HG03457 (cell line): ENCODE data around the gene SUCO.
A peak's percentile ranks its signal among the peaks of the same experiment; 100 is the strongest.

Experiments
- ATAC-seq: cut with Tn5 transposase; IDR thresholded peaks from one replicate; pipeline ENCODE4 v1.9.1; 2021; ENCODE audit warnings: moderate number of reproducible peaks; ENCODE audit not compliant: unreplicated experiment

Gene SUCO

GRCh38 chr1:172514108-172514507, 18.8 kb upstream of the SUCO start:
- ATAC-seq: no peak

DNA sequence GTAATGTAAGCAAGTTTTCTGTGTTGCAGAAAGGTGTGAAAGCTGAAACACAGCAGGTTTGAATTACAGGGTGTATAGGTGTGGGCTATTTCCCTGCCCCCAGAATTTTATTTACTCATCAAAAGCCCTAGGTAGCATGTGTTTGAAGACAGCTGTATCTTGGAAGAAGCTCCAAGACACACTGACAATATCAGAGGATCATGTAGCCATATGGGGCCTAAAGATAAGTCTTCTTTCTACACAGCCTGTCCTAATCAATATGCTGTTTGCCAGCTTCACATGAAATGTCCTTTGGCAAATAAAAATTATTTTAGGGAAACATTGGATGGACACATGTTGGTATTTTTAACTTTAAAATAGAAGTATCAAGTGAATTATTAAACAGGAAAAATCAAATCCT, 17.5 kb upstream of the SUCO start:
- no peak for ATAC-seq

DNA sequence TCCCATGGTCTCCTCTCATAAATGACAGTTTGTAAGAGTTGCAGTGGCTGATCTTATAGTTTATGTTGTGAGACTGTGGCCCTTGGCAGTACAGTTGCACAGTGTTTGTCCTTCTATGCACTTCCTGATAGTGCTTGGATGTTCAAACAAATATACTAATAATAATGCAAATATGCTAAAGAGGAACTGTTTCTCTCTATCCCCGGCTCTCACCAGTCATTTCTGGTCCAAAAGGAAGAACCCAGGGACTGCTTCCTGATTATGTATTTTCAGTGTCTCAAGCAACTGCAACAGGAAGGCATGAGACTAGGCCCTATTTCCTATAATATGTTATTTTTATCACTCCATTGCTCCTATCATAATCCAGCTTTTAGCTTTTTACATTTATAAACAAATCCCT, 17.0 kb upstream of the SUCO start:
- ATAC-seq: no peak

- ATAC-seq: no peak
Measured at GRCh38 chr1:172517081-172517480, 15.9 kb upstream of the SUCO start.

- no peak for ATAC-seq
Measured at GRCh38 chr1:172517545-172517944, 15.4 kb upstream of the SUCO start.

GRCh38 chr1:172529304-172529703, 3.6 kb upstream of the SUCO start:
- ATAC-seq: no peak

DNA sequence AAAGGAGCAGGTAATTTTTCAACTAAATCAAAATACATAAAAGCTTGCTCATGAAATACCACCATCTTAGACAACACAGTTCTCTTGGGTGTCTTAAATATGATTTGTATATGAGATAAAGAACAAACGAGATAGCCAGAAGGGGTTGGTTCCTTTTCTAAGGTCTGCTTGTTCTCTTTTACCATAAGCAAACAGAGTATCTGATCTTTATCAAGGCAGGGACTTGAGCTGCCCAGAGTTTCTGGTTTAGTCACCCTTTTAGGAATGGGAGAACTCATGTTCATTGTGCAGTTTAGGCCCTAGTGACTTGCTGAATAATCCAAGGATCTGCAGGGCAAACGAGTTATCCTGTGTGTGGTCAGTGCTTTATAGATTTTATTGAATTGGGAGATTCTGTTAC, 3.0 kb upstream of the SUCO start:
- ATAC-seq: no peak

GRCh38 chr1:172531412-172532182, 1.4 kb upstream of the SUCO start:
- ATAC-seq: no peak

DNA sequence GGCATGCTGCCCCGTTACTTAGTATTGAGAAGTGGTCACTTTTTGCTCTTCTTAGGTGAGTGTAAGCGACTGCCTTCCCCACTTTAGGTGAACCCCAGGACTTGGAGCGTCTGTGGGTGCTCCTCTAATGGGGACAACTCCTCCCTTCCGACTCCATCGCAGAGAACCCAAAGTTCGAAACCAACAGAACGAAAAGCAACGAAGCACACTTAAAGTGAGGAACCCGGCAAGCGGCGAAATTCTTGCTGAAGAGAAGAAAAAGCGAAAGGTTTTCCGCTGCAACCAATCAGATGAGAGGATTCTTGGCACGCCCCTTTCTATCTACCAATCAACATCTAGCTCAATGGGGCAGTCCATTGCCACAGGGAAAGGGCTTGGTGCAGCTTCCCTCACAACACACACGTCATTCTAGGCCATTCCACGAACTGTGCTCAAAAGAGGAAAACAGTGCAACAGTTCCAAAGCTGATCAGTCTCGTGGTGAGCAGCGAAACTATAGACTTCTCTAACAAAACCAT, 709 bp upstream of the SUCO start:
- peak; percentile 60 for ATAC-seq

DNA sequence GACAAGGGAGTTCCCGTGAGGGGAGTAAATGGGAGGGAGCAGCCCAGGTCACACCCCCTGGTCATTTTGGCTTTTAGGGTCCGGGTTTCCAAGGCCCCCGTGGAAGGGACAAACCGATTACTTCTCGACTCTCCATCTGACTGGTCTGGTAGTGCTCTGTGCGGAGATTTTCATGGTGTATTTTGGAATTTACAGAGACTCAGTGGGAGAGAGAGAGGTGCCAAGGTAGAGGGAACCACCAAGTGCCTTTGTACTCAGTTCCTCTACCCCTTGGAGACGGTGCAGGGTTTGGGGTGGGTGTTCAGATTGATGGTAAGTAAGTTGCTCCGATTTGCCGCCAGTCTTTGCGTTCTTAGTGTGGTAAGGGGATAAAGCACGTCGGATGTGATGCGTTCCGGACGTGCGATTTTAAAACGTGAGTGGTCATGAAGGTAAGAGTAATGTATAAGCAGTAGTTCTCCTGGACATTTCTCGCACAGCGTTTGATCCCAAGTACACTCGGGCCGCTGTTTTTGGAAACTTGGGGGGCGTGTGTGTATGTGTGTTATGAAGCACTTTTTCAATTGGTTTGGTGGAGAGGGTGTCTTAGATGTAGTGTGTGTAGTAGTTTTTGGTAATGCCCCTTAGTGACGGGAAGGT, 682 bp downstream of the SUCO start:
- no peak for ATAC-seq

GRCh38 chr1:172536256-172536655, 3.3 kb downstream of the SUCO start:
- ATAC-seq: no peak

- no peak for ATAC-seq
Measured at GRCh38 chr1:172537366-172537765, 4.4 kb downstream of the SUCO start.

GRCh38 chr1:172537827-172538391, 5.0 kb downstream of the SUCO start:
- no peak for ATAC-seq

- no peak for ATAC-seq
Measured at GRCh38 chr1:172540635-172541034, 7.7 kb downstream of the SUCO start.

- ATAC-seq: no peak
Measured at GRCh38 chr1:172544481-172545104, 11.6 kb downstream of the SUCO start.

- ATAC-seq: no peak
Measured at GRCh38 chr1:172545396-172546004, 12.6 kb downstream of the SUCO start.

- ATAC-seq: no peak
Measured at GRCh38 chr1:172547071-172547470, 14.1 kb downstream of the SUCO start.

- ATAC-seq: no peak
Measured at GRCh38 chr1:172549621-172550280, 16.8 kb downstream of the SUCO start.

DNA sequence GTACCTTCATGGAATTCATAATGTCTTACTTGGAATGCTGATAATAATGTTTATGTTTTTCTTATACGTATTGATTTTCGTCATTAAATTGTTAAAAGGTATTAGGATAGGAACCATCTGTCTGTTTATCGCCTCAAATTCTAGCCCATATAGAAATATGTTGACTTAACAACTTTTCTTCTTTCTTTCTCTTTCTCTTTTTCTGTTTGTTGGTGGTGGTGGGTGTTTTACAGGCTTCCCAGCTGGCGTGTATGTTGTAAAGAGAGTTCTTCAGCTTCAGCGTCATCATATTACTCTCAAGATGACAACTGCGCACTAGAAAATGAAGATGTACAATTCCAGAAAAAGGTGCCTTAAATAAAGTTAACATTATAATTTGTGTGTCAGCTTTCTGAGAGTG, 18.3 kb downstream of the SUCO start:
- no peak for ATAC-seq

GRCh38 chr1:172554915-172555314, 22.0 kb downstream of the SUCO start:
- no peak for ATAC-seq

DNA sequence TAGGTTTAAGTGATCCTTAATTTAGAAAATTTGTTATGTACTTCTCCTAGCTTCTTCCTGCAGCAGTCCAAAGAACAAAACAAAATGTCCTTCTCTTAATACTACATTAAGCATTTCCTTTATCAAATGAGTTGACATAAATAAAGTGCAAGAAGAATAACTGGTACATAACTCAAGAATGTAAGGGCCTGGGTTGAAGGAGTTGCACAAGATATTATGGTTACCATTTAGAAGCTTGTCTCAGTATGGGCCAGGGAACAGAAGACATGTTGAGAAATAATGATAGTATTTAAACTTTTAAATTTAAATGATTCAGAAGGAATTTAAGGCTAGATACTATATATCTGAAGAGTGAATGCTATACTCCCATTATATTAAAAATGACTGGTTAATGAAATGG, 23.5 kb downstream of the SUCO start:
- no peak for ATAC-seq
